Erythroblast (primary cell): ENCODE measurements around the gene CA5A.

Source experiments
- DNase-seq, 2 experiments: peaks; one replicate each; lab custom pipeline; 2025; lab: John Stamatoyannopoulos, UW
- GATA1 ChIP-seq: IDR thresholded peaks from 2 replicates; pipeline ENCODE4 v1.6.1; 2011; ENCODE audit warnings: low read depth, mild to moderate bottlenecking, control low read depth, low read length, moderate library complexity
- POLR2A ChIP-seq: IDR thresholded peaks from 2 replicates; pipeline ENCODE4 v1.6.1; 2011; ENCODE audit warnings: mild to moderate bottlenecking, low read length

CA5A gene

DNA sequence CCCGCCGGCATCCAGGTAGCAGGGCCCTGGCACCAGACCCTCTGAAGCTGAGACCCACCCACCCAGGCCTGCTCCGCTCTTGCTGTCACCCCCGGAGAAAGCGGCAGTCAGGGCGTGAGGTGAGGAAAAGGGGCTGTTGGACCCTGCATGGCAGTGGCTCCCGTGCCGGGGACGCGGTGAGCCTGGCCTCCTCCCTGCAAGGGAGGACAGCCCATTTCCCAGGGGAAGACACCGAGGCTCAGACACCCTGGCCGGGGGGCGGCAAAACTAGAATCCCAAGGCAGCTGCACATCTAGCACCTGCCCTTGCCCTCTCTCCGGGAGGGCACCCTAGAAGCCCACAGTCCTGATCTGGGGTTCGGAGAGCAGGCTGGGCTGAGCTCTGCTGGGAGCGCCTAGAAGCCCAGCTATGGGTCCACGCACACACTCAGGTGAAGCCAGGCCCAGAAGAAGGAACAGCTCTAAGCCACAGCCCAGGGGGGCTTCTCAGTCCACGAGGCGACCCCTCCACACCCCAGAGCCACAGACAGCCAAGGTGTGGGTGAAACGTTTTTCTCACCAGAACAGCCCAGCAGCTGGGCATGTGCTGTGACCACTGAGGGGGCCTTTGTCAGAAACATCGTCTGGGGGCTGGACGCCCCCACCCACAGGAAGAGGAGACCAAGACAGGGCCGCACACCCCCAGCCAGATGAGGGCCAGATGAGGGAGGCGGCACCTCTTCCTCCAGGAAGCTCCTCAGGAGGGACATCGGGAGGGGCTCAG is 89.4 kb downstream of the CA5A start:
- no peak for TF ChIP-seq POLR2A
- TF ChIP-seq GATA1 = no peak
- no peak for DNase-seq

DNA sequence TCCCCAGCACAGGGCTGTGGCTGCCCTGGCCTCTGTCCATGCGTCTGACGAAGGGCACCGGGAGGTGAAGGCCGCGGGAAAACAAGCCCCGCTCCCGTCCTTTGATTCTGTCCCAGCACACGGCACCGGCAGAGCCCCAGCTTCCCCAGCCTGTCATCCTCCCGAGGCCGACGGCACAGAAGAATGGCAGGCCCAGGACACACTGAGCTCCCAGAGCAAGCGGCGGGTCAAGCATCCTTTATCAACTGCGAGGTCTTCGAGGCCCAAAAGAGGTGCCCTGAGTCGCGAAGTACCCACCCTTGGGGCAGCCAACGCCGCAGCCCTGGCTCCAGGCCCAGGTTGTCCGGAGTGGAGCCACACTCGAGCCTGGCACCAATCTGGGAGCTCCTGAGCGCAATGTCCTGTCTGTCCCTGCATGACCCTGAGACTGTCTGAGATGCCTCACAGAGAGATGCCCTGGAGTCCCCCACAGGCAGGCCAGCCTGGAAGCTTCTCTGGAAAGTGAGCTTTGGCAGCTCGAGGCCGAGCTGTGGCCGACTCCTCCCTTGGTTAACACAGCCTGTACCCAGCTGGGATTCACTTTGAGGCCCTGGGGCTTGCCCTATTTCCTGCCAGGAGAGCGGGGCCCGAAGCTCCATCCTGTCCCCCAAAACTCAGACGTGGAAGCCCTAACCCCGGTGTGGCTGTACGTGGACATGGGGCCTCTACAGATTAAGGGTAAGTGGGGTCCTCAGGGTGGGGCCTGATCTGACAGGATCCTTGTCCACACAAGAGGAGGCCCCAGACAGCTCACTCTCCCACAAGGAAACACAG is 90.3 kb downstream of the CA5A start:
- no peak for DNase-seq
- TF ChIP-seq GATA1 = no peak
- TF ChIP-seq POLR2A = no peak

DNA sequence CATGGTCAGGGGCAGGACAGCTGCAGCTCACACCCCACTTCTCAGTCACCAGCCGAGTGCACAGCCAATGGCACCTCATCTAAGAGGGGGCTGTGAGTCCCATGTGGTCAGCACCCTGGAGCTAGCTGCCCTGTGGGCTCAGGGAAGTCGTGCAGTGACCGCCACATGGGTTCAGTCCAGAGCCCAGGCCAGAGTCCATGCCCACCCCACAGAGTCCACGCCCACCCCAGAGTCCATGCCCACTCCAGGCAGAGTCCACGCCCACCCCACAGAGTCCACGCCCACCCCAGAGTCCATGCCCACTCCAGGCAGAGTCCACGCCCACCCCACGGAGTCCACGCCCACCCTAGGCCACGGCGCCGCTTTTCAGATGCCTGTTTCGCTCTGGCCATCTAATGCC is 91.1 kb downstream of the CA5A start:
- DNase-seq = no peak
- TF ChIP-seq GATA1 = no peak
- no peak for TF ChIP-seq POLR2A

DNA sequence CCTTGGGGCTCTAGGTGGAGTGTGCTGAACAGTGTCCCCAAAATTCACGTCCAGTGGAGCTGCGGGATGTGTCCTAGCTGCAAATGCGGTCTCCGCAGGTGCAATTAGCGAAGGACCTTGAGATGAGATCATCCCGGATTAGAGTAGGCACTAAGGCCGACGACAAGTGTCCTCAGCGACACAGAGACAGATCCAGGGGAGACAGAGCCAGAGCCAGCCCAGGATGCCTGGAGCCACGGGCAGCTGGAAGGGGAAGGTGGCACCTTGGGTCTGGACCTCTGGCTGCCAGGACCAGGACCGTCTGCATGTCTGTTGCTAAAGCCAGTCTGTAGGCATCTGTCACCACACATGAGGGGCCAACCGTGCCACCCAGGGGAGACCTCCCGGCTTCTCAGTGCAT is 91.5 kb downstream of the CA5A start:
- no peak for DNase-seq
- TF ChIP-seq GATA1 (no peak), POLR2A (no peak)

DNA sequence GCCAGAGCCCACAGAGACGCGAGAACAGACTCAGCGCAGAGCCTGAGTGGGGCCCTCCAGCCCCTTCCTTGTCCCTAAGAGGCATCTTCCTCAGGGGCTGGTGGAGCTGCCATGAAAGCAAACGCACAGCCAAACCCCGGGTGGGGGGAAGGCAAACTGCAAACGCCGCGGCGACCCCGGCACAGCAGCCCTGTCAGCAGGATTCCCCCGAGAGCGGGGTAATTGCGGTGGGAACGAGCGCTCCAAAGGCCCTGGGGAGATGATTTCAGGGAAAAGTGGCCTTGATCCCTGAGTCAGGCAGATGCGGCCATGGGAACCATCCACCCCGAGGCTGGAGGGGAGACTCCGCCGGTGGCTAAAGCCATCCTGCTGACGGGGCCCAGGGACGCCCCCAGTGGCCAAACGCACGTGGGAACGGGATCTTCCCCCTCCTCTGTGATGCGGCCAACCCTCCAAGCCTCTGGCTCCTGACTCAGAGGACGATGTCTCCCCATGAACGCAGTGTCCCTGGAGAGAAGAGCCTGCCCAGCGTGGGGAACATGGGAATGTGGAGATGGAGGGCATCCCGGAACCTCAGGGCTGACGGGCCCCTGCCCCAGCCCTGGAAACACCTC is 92.1 kb downstream of the CA5A start:
- no peak for TF ChIP-seq GATA1
- no peak for TF ChIP-seq POLR2A

DNA sequence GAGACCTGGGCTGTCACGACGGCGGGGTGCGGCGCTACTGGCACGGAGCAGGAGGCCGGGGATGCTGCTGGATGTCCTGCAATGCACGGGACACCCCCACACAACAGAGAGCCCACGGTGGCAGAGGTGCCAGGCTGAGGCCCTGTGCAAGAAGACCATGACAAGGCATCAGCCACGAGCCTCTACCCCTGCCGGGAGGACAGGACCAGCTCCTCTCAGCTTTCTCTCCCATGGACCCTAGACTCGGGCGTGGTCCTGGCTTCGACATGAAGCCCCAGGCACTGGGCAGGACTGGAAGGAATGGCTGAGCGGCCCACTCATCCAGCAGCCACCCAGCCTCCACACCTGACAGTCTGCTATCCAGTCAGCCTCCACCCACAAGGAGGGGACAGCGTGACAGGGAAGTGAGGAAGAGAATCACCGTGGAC is 92.6 kb downstream of the CA5A start:
- TF ChIP-seq POLR2A = no peak
- TF ChIP-seq GATA1 = no peak
- DNase-seq = no peak

More for the DNA sequence above, 92.1 kb downstream of the CA5A start:
- DNase-seq = no peak

DNA sequence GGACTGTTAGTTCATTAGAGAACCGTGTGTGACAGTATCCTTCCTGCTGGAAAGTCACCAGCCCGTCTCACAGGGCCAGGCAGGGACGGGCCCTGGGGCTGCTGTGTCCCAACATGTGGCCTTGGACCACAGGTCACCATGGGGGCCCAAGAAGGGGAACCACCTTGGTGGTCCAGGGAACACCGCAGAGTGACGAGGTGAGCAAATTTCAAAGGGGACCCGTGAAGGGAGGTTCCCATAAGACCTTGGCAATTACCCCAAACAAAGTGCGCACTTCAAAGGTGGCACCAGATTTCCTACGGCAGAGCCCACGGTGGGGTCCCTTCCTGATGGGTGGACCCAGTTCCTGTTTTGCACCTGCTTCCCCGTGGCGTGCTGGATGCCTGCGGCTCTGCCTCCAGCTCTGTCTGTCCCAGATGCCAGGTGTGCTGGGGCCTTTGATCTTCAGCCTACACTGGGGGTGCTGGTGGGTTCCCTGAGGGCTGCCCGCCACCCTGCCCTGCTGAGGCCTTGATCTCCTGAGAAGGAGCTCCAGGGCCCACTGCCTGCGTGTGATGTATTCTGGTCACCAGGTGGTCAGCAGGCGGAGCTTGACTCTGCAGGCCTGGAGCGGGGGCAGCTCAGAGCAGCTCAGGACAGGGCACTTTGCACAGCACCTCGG is 94.0 kb downstream of the CA5A start:
- DNase-seq = no peak
- TF ChIP-seq POLR2A (no peak), GATA1 (no peak)

DNA sequence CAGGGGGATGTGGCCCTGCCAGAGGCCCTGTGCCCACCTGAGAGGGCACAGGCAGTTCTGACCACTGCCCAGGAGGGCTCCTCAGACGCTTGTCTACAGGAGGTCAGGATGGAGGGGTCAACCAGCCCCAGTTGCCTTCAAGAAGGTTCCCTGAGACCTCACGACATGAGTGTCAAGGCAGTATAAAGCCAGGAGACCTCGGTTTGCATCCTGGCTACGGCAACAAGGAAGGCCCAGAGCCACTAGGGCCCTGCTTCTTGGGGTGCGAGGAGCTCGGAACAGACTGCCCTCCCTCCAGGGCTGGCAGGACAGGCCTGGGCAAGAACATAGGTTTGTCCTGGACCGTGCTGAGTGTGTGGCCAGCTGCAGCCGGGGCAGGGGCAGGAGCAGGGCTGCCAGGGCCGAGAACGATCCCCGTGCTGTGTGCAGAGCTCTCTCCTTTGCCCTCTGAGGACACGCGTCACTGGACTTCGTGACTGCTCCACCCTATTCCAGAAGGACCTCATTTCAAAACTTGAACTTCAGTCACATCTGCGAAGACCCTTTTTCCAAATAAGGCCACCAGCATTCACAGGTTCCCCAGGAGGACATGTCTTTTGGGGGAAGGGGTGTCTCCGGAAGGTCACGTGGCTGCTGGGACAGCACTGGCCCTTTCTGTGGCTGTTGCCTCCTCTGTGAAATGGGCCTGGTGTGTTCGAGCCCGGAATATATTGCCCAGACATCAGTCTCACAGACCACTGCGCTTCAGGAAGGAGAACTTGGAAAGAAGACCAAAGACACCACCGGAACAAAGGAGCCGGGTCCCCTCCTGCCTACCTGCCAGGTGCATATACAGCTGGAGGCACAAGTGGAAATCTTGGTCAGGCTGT is 94.8 kb downstream of the CA5A start:
- no peak for DNase-seq
- no peak for TF ChIP-seq GATA1
- TF ChIP-seq POLR2A = no peak

DNA sequence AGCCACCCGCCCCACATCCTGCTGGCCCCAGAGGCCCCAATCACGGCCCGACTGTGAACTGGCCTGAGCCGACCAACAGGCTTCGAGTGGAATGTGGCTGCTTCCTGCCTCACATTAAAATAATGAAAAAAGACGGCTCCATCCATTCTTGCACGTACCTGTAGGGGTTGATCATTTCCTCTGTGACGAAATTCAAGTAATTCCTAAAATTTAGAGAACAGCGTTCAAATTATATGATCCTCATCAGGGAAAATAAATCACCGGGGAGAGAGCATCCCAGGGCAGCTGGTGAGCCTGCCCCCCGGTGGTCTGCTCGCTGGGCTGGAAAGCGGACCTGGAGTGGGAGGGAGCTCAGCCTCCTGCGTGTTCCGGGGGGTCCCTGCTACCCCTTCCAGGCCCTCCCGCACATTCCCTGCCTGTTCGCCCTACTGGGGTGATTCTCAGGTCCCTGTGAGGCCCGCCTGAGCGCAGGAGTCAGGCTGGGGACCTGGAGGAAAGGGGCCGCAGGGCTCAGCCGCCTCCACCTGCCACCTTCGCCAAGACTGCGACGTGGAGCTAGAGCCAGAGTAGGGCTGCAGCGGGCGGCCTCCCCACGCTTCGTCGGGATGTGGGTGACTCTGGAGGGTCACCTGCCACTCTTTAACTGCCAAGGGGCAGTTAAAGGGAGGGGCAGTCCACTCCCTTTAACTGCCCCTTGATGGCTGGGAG is 95.9 kb downstream of the CA5A start:
- TF ChIP-seq GATA1 (no peak), POLR2A (no peak)

DNA sequence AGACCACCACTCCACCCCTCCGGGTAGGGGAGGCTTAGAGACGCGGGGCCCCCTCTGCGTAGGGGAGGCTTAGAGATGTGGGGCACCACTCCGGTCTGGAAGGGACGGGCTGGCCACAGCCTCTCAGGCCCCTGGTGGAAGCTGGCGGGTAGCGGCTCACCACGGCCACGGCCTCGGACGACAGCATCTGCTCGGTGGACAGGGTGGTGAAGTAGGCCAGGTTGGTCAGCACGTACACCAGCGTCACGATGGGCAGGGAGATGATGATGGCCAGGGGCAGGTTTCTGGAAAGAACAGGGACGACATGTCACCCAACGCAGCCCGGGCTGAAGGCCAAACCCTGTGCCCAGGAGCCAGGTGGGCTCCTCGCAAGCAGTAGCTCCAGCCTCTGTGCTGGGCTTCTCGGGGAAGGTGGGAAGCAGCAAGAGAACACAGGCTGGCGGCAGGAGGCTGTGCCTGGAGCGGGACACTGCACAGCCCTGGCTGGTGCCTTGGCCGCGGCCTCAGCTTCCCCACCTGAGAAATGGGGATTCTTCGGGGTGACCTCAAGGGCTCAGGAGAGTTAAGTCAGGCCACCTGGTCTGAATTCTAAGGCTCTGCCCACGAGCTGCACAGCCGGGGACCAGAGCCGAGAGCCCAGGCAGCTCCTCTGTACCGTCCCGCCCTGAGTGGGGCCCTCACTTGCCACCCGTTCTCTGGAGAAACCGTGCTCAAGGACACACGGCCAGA is 96.6 kb downstream of the CA5A start:
- DNase-seq = no peak
- TF ChIP-seq POLR2A (no peak), GATA1 (no peak)

More for the DNA sequence above, 95.9 kb downstream of the CA5A start:
- DNase-seq = no peak

DNA sequence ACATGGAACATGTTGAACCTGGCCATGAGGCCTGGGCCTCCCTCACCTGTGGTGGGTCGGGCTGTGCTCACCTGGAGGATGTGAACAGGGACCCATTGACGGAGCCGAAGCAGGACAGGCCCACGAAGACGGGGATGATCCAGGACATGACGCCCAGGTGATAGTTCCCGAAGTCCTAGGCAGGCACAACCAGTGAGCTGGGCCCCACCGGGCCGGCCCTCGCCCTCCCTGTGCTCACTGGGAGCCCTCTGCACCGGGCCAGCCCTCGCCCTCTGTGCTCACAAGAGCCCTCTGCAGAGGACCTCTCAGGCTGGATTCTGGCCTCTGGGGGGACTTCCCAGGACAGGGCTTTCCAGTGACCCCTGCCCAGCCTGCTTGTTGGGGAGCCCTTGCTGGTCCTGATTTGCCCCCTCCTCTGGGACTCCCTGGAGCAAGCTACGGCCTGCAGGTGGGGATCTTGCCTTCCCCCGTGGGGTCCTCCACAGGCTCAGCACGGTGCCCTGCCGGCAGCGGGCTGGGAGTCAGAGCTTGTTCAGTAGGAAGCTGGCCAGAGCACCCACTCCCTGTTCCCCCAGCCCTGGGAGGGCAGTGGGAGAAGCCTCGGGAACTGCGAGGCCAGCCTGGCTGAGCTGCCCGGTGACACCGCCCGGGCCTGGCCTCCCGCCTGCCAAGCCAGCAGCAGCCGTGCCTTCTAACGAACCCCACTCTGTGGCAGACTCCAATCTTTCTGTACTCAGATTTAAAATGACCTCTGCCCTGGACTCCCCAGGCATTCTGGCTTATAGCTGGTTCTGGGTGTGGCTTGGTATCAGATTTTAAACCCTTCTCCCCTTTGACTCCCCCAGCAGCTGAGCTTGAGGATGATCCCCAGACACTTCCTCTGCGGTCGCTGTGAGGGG is 97.4 kb downstream of the CA5A start:
- TF ChIP-seq GATA1 = no peak
- TF ChIP-seq POLR2A = no peak
- no peak for DNase-seq
